Right lobe of liver (tissue), 6 donors: Measurements from ENCODE around the gene CNPY4. TPM values are rescaled to one million over a fixed set of nuclear protein-coding genes. Genes with fewer than 3 reads are reported as not detected.

Experiments
- ATAC-seq, 4 donors: fragments of 200-7000 bp; cut with Tn5 transposase; one replicate each; pipeline ENCODE4 v1.9.1; 2020; ENCODE audit warnings: mild to moderate bottlenecking in 4 of 4, moderate library complexity in 4 of 4
- DNase-seq, 3 donors: peaks; one replicate each; pipeline ENCODE4 v3.0.0-alpha.2; 2020
- H3K27ac ChIP-seq, 3 donors: fragments of 200-600 bp; one replicate each; pipeline ENCODE4 v1.8.0; 2022
- H3K27me3 ChIP-seq, 2 donors: fragments of 200-600 bp; one replicate each; pipeline ENCODE4 v1.8.0; 2022
- H3K36me3 ChIP-seq, 4 donors: fragments of 200-600 bp; sonication (generic) in 1 of 4; one replicate each; pipeline versions ENCODE4 v1.5.1 to v1.8.0; 2017 to 2022; ENCODE audit warnings: control low read depth in 1 of 4
- H3K4me1 ChIP-seq, 4 donors: fragments of 200-600 bp; sonication (generic) in 1 of 4; one replicate each; pipeline versions ENCODE4 v1.5.1 to v1.8.0; 2017 to 2022; ENCODE audit warnings: control low read depth in 1 of 4
- H3K4me3 ChIP-seq, 3 donors: fragments of 200-600 bp; one replicate each; pipeline ENCODE4 v1.8.0; 2022
- H3K9me3 ChIP-seq, 4 donors: fragments of 200-600 bp; sonication (generic) in 1 of 4; one replicate each; pipeline versions ENCODE4 v1.5.1 to v1.8.0; 2017 to 2022; ENCODE audit warnings: control low read depth in 1 of 4
- CTCF ChIP-seq, 4 donors: fragments of 200-600 bp in 3 of 4; fragments of 450-650 bp in 1 of 4; IDR thresholded peaks; one replicate each; pipeline versions ENCODE4 v1.5.1 to v1.8.0; 2016 to 2022; ENCODE audit warnings: antibody characterized with exemption in 4 of 4, mild to moderate bottlenecking in 2 of 4
- POLR2A ChIP-seq: fragments of 450-650 bp; IDR thresholded peaks from one replicate; pipeline ENCODE4 v1.6.1; 2017; ENCODE audit warnings: antibody characterized with exemption, mild to moderate bottlenecking
- WGBS: methylation state at CpG from one replicate; pipeline ENCODE4 v1.1.6; 2018; ENCODE audit warnings: low coverage, low lambda C conversion rate; ENCODE audit not compliant: insufficient coverage; ENCODE audit errors: missing lambda C conversion rate; 5-methylcytosine and 5-hydroxymethylcytosine counted together
- intact Hi-C, 2 donors: fragments of 100-400 bp; cut with DNase I; formaldehyde crosslinking; loops; one replicate each; pipeline versions ENCODE4 v1.11.2 to v1.14.1; 2022
- total RNA-seq, 6 experiments: library from RNA; depleted of rRNA in 2 of 6; stranded (reverse); fragments of >200 nt in 2 of 6; fragmentation: NEBNext Ultra II Directional in 3 of 6; extraction: Animal tissue kit (Norgen Biotek cat#: 25700) in 3 of 6; gene quantifications; one replicate each; pipeline versions ENCODE4 v1.1.0 to v1.2.4, GENCODE V29; 2016 to 2023
- donor health status: DM: no; HTN: yes; CAD: no.
- donor health status: DM: no; HTN: no; CAD: no.
- donor health status: DM: no; HTN: no; CAD: no.
- donor health status: DM: no; HTN: yes; CAD: no.
- donor health status: DM: no; HTN: yes; CAD: no.

CNPY4 gene
- total RNA-seq, 6 experiments from 2014 or later = 2.9 to 4.9 (median 3.9) TPM

DNA sequence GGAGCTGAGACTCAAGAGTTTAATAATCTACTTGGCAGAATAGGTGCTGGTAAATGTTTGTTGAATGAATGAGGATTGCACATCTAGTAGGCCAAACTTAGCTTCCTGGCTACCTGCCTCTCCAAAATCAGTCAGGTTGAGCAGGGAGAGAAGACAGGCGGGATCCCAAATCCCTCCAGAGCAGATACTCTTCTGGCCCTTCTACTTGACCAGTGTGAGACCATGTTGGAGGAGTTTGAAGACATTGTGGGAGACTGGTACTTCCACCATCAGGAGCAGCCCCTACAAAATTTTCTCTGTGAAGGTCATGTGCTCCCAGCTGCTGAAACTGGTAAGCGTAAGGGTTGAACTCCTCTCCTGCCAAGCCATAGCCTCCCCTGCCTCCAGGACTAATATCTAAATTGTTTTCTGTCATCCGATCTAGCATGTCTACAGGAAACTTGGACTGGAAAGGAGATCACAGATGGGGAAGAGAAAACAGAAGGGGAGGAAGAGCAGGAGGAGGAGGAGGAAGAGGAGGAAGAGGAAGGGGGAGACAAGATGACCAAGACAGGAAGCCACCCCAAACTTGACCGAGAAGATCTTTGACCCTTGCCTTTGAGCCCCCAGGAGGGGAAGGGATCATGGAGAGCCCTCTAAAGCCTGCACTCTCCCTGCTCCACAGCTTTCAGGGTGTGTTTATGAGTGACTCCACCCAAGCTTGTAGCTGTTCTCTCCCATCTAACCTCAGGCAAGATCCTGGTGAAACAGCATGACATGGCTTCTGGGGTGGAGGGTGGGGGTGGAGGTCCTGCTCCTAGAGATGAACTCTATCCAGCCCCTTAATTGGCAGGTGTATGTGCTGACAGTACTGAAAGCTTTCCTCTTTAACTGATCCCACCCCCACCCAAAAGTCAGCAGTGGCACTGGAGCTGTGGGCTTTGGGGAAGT lies 5.1 kb downstream of the CNPY4 start:
- DNase-seq (no peak), ATAC-seq (no peak)
- Histone ChIP-seq H3K36me3 (no peaks in the 10 kb centered on the region), H3K27ac (no peak overlapping the region), H3K4me1 (peaks cover 0 to 28% (median 0%) of the 10 kb centered on the region in 4 donors), H3K27me3 (no peaks in the 10 kb centered on the region), H3K9me3 (no peaks in the 10 kb centered on the region), H3K4me3 (no peak overlapping the region)
- intact Hi-C loops = no loop called here
- WGBS = 63% methylated on average over 2 of the region's 4 CpGs
- TF ChIP-seq CTCF (IDR thresholded peaks at IDR 0.05) (no peak), POLR2A (no peak)

- 9% methylated on average over 28 of the region's 29 CpGs for WGBS
Observed at GRCh38 chr7:100126239-100126930, 7.0 kb downstream of the CNPY4 start.

DNA sequence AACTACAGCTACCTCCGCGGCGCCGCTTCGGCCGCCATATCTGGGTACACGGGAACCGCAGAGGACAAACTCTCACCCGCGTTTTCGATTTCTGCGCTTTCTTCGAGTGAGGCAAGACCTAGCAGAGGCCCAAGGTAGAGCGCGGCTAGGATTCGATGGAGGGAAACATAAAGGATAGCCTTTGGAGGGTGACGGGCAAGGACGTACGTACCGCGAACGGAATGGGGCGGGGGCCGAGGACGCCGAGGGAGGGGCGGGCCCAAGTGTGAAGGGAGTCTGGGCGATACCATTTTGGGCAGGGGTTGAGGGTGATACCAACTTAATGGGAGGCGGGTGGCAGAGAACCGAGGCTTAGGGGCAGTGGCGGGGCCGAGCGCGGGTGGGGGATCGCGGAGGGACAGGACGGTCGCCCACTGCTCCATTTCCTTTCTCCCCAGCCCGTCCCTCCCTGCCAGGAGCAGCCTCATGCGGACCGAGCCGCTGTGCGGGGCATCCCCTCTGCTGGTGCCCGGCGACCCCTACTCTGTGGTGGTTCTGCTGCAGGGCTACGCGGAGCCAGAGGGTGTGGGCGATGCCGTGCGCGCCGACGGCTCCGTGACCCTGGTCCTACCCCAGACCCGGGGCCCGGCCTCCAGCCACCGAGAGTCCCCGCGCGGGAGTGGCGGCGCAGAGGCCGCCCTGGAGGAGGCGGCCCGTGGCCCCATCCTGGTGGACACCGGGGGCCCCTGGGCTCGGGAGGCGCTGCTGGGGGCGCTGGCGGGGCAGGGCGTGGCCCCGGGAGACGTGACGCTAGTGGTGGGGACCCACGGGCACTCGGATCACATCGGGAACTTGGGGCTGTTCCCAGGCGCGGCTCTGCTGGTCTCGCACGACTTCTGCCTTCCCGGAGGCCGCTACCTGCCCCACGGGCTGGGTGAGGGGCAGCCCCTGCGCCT lies 7.8 kb downstream of the CNPY4 start, which contains the start of gene MBLAC1:
MBLAC1 (plus strand) TSS at position 37 of the 935 bp plus-strand sequence; CDS start at position 466, 429 bp downstream.
- no peaks in the 10 kb centered on the region for H3K27me3 ChIP-seq
- H3K4me1 ChIP-seq = peaks cover 0 to 30% (median 0%) of the 10 kb centered on the region in 4 donors
- peak; percentile 87 to 91 (median 89) for ATAC-seq
- H3K4me3 ChIP-seq = peak within 1 kb of the TSS; percentile 80 to 85 (median 82)
- H3K27ac ChIP-seq = peak within 1 kb of the TSS; percentile 87 to 97 (median 91)
- H3K36me3 ChIP-seq = no peaks in the 10 kb centered on the region
- no peak for TF ChIP-seq POLR2A
- TF ChIP-seq CTCF (IDR thresholded peaks at IDR 0.05) = no peak
- intact Hi-C loops = no loop called here
- no peaks in the 10 kb centered on the region for H3K9me3 ChIP-seq
- peak; percentile 87 to 93 (median 90) for DNase-seq
- WGBS = under 1% methylated on average over 25 of the region's 85 CpGs

More at GRCh38 chr7:100126239-100126930, 7.0 kb downstream of the CNPY4 start:
- intact Hi-C loops = no loop called here
- no peak for TF ChIP-seq POLR2A
- TF ChIP-seq CTCF (IDR thresholded peaks at IDR 0.05) = no peak
- DNase-seq (no peak), ATAC-seq (peak in 3 of 4 donors; percentile 30 to 36 (median 35))
- no peaks in the 10 kb centered on the region for H3K36me3 ChIP-seq
- peak overlapping the region; percentile 87 to 97 (median 91) for H3K27ac ChIP-seq
- no peaks in the 10 kb centered on the region for H3K9me3 ChIP-seq
- H3K27me3 ChIP-seq = no peaks in the 10 kb centered on the region
- H3K4me3 ChIP-seq = peak overlapping the region; percentile 80 to 85 (median 82)
- peaks cover 0 to 22% (median 0%) of the 10 kb centered on the region in 4 donors for H3K4me1 ChIP-seq
